ENCODE results near the gene EVA1C. TPM values are rescaled to one million over a fixed set of nuclear protein-coding genes. Genes with fewer than 3 reads are reported as not detected.

The EVA1C gene
- total and polyA plus RNA-seq, 7 donors = 5.5 to 10.7 (median 6.1) TPM

GRCh38 chr21:32372755-32373154 is 39.8 kb upstream of the EVA1C start:
- Histone ChIP-seq H3K4me3 (no peak overlapping the region), H3K36me3 (ENCODE audit: insufficient read depth in 1 of 2, low read depth in 1 of 2) (peaks cover 10 to 97% of the 10 kb centered on the region in 2 donors), H3K9me3 (no peaks in the 10 kb centered on the region), H3K4me1 (no peaks in the 10 kb centered on the region), H3K27ac (no peak overlapping the region), H3K27me3 (ENCODE audit: insufficient read depth in 3 of 3, low read length in 2 of 3) (no peaks in the 10 kb centered on the region)
- WGBS, 3 donors = 38 to 44% (median 42%) methylated on average over 3 of the region's 3 CpGs
- intact Hi-C loops (cut with DNase I) = no loop called here
- ATAC-seq = peak in 1 of 4 donors; percentile 42
- DNase-seq = no peak
- TF ChIP-seq, protein P1, sequence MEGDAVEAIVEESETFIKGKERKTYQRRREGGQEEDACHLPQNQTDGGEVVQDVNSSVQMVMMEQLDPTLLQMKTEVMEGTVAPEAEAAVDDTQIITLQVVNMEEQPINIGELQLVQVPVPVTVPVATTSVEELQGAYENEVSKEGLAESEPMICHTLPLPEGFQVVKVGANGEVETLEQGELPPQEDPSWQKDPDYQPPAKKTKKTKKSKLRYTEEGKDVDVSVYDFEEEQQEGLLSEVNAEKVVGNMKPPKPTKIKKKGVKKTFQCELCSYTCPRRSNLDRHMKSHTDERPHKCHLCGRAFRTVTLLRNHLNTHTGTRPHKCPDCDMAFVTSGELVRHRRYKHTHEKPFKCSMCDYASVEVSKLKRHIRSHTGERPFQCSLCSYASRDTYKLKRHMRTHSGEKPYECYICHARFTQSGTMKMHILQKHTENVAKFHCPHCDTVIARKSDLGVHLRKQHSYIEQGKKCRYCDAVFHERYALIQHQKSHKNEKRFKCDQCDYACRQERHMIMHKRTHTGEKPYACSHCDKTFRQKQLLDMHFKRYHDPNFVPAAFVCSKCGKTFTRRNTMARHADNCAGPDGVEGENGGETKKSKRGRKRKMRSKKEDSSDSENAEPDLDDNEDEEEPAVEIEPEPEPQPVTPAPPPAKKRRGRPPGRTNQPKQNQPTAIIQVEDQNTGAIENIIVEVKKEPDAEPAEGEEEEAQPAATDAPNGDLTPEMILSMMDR (IDR thresholded peaks at IDR 0.05) = no peak

DNA sequence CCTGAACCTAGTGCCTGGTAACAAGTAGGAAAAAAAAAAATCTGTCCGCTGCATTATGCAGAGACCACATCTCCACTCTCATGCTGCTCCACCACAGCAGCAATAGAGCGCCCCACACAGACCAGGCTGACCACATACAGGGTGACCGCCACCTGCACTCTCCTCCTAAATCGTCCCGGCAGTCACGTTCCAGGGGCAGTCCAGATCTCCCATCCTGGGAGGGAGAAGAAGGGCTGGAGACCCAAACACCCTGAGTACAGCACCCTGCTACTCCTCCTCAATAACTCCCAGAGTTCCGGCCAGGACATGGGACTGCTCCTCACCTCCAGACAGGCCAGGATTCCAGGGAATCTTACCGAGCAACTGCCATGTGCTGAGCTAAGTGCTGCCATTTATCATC is 35.0 kb upstream of the EVA1C start:
- 91 to 92% (median 92%) methylated on average over 8 of the region's 8 CpGs for WGBS, 3 donors
- H3K36me3 ChIP-seq (ENCODE audit: insufficient read depth in 1 of 2, low read depth in 1 of 2) = peaks cover 1 to 95% of the 10 kb centered on the region in 2 donors
- no peak for ATAC-seq

DNA sequence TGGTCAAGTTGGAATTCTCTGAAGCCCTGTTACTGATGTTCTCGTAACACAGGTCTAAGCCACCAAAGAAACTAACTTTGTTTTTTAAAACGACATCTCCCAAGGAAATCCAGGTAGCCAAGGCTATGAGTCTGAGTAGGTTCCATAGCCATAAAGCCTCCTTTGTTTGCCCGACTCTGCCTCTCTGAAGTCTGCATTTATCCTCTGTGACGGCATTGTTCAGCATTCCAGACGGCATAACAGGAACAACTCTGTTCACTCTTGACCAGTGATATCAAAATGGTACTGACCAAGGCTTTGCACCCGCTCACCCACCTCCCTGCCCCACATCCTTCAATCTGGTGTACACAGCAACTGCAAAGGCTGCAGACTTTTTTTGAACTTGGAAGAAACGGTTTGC is 34.5 kb upstream of the EVA1C start:
- Histone ChIP-seq H3K27me3 (ENCODE audit: insufficient read depth in 3 of 3, low read length in 2 of 3) (no peaks in the 10 kb centered on the region), H3K4me1 (peaks cover 9% of the 10 kb centered on the region), H3K36me3 (ENCODE audit: insufficient read depth in 1 of 2, low read depth in 1 of 2) (peaks cover 6 to 96% of the 10 kb centered on the region in 2 donors), H3K9me3 (no peaks in the 10 kb centered on the region), H3K27ac (peak overlapping the region; percentile 75), H3K4me3 (no peak overlapping the region)
- DNase-seq (no peak), ATAC-seq (no peak)
- intact Hi-C loops (cut with DNase I) = no loop called here
- WGBS, 3 donors = 72 to 75% (median 74%) methylated on average over 7 of the region's 7 CpGs
- TF ChIP-seq, protein P1 (IDR thresholded peaks at IDR 0.05) = no peak

More for the DNA sequence above, 35.0 kb upstream of the EVA1C start:
- DNase-seq = no peak
- H3K27me3 ChIP-seq (ENCODE audit: insufficient read depth in 3 of 3, low read length in 2 of 3) = no peaks in the 10 kb centered on the region
- no peak overlapping the region for H3K27ac ChIP-seq
- peaks cover 9% of the 10 kb centered on the region for H3K4me1 ChIP-seq
- intact Hi-C loops (cut with DNase I) = no loop called here
- TF ChIP-seq, protein P1 (IDR thresholded peaks at IDR 0.05) = no peak
- H3K9me3 ChIP-seq = no peaks in the 10 kb centered on the region
- H3K4me3 ChIP-seq = no peak overlapping the region

DNA sequence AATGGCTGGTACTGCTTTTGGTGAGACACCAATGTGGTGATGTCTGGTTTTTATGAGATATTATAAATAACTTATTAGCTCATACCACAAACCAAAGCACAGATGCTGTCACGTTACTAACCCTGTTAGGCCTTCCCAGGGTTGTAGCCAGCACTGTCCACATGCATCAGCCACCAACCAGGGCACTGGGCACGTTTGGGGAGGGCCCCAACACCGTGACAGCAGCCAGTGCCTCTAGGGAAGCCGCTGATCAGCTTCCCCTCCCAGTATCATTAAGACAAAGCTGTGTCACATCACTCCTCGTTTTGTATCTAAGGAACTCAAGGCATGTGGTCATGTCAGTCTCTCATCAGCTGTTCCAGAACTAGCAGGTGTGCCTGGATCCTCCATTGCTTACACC is 33.5 kb upstream of the EVA1C start:
- peaks cover 8 to 97% of the 10 kb centered on the region in 2 donors for H3K36me3 ChIP-seq (ENCODE audit: insufficient read depth in 1 of 2, low read depth in 1 of 2)
- no peak overlapping the region for H3K4me3 ChIP-seq
- WGBS, 3 donors = 26 to 35% (median 29%) methylated on average over 5 of the region's 5 CpGs
- TF ChIP-seq, protein P1 (IDR thresholded peaks at IDR 0.05) = no peak
- DNase-seq (peak; percentile 26 to 75), ATAC-seq (peak; percentile 94 to 97 (median 96))
- peaks cover 9% of the 10 kb centered on the region for H3K4me1 ChIP-seq
- intact Hi-C loops (cut with DNase I) = no loop called here
- H3K27ac ChIP-seq = peak overlapping the region; percentile 75
- no peaks in the 10 kb centered on the region for H3K27me3 ChIP-seq (ENCODE audit: insufficient read depth in 3 of 3, low read length in 2 of 3)
- H3K9me3 ChIP-seq = no peaks in the 10 kb centered on the region

DNA sequence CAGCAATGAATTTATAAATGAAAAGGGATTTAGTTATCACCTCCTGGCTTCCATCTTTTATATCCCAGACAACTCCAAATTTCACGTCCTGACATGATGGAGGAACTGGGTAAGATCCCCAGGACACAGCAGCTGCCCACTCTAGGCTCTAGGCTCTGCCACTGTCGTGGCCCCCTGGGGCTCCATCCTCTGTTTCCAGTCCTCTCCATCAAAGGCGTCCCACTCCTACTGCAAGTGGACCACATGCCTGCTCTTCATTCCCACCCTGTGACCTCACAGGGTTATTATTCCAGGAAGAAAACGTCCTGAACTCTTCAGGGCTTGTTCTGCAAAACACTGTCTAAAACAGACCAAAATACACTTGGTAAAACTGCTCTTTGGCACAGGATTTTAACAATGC is 31.6 kb upstream of the EVA1C start:
- 61 to 74% (median 70%) methylated on average over 4 of the region's 4 CpGs for WGBS, 3 donors
- H3K9me3 ChIP-seq = no peaks in the 10 kb centered on the region
- H3K4me3 ChIP-seq = no peak overlapping the region
- ATAC-seq (no peak), DNase-seq (no peak)
- no peak overlapping the region for H3K27ac ChIP-seq
- peaks cover 9% of the 10 kb centered on the region for H3K4me1 ChIP-seq
- intact Hi-C loops (cut with DNase I) = no loop called here
- H3K36me3 ChIP-seq (ENCODE audit: insufficient read depth in 1 of 2, low read depth in 1 of 2) = peaks cover 8 to 92% of the 10 kb centered on the region in 2 donors
- no peaks in the 10 kb centered on the region for H3K27me3 ChIP-seq (ENCODE audit: insufficient read depth in 3 of 3, low read length in 2 of 3)
- TF ChIP-seq, protein P1 (IDR thresholded peaks at IDR 0.05) = no peak

Data from psoas muscle (tissue), 8 donors.